ENCODE measurements around the gene UTS2B.

UTS2B gene

DNA sequence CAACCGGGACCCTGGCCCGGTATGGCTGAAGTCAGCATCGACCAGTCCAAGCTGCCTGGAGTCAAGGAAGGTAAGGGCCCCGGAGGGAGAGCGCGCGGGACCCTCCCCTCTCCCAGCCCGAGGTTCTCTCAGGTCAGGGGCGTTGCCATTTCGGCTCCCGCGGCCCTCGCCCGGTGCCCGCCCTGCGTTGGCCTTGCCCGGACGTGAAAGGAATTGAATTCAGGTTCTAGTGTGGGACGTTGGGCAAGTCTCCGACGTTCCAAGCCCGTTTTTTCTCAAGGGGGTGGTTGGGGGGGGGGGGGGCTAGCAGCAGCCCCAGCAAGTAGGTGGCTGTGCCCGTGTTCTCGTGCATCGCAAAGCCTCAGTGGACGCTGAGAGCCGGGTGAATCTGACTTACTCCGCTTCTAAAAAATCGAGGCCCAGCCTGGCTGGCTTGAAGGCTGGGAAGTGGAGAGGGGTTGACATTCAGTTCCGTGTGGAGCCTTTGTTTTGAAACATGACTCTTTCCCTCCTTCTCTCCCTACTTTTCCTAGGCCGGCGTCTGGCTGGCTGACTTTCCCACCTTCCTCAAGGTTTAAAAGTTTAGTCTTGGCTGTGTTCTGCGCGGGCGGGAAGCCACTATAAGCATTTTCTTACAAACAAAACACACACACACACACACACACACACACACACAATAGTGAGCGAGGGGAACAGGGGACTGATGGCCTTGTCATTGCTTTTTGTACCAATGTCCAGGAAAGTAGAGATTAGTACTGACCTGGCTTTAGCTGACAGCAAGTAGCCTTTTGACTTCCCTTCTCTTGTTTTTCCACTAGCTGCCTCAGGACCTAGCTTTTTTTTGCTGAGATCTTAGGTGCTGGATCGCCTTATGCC lies at the start of gene UTS2B:
UTS2B (minus strand) TSS at position 873 of the 876 bp plus-strand sequence. CDS start 48,337 bp downstream, outside the sequence.
- DNase-seq: peak in 1 of 2 donors; percentile 19

DNA sequence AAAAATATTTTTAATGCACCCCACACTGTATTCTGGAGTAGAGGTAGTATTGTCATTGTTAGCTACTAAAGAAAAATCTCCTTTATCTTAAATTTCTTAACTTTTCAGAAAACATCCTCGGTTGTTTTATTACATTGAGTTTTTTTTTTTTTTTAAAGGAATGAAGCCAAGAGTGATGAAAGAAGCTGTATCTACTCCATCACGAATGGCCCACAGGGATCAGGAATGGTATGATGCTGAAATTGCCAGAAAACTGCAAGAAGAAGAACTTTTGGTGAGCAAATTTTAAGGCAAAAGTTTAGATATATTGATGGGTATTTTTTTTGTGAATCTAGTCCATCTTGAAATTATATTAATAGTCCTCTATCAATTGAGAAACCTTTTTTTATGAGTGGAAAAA lies 49.7 kb upstream of the UTS2B start:
- no peak for DNase-seq

DNA sequence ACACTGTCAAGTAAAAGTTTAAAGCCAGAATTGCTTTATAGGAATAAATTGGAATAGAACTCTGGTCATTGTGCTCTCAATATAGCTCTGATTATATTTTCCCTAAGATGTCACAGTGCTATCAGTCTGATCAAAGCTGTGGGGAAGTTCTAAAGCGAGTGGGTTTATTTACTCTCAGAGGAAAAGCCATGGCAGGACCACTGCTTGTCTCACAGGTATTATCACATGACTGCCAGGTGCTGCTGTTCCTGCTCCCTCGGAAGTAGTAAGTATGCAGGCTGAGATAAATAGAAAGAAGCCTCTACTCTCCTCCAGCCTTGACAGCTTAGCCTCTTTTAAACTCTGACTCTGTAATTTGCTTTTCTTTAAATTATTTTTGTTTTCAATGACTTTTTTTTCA lies 49.1 kb upstream of the UTS2B start:
- DNase-seq: no peak

GRCh38 chr3:191378142-191378812 lies 48.0 kb upstream of the UTS2B start:
- DNase-seq: no peak

GRCh38 chr3:191376516-191377141 lies 46.3 kb upstream of the UTS2B start:
- no peak for DNase-seq

DNA sequence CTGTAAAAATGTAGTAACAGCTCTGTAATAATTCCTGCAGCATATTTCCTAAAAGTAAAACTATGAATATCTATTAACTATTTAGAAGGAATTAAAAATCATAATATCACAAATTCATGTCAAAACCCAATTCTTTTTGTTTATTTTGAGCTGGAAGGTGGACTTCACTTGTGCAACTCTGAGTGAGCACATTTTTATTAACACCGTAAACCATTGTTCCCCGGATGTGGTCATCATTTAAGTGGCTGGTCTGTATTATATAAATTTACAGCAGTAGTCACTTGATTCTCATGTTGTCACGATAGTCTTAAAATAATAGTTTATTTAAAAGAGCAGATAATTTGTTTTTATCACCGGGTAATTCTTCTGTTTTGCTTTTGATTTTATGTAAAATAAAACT lies 43.0 kb upstream of the UTS2B start:
- no peak for DNase-seq

- no peak for DNase-seq
These were observed 41.8 kb upstream of the UTS2B start for GRCh38 chr3:191372122-191372521.

GRCh38 chr3:191369616-191370010 lies 39.3 kb upstream of the UTS2B start:
- no peak for DNase-seq

DNA sequence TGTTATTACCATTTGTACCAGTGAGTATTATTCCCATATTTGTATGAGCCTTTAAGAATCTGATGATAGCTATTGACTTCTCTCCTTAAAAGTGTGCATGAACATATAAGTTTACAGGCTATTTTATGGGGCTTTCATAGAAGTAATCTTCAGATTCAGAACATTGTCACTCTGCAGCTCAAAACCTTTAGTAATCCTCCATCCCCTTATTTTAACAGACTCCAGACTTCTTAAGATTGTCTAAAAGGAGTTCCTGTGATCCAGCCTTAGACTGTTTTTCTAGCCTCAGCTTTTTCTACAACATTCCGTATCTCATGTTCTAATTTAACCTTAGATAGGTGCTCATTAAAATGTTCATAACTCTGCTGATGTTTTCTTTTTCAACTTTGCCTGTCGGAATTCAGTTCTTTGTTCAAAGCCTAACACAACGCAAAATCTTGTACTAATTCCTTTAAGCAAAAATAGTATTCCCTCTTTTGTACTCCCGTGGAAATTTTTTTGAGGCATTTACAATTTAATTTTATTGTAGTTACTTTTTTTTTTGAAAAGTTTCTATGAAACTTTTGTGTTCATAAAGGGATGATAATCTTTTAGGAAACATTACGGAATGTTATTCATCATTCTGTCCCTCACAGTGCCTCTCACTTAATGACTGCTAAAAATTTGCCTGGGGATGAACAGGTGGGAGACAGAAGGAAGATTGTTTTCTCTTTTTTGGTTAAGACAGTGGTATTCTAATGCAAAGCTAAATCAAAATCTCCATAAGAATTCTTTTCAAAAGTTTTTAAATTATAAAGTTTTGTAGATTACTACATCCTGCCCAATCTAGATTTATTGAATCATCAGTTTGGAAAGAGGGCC lies 38.7 kb upstream of the UTS2B start:
- no peak for DNase-seq

DNA sequence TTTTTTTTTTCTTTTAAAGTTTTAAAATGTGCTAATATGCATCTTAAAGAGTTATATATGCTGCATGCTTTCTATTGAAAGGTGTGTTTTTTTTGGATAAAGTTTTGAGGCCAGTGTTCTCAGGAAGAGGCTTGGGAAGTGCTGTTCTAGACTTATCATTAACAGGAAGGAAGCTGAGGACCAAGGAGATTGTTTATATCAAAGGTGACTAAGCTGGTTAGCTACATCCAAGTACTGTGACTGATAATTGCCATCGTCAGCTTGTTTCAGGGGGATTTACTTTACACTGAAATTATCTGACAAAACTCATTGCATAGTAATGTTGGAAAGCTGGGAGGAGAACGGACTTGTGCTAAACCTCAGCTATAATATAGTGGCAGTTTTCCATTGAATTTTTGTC lies 36.3 kb upstream of the UTS2B start:
- no peak for DNase-seq

GRCh38 chr3:191363221-191363620 lies 32.9 kb upstream of the UTS2B start:
- DNase-seq: no peak

- DNase-seq: no peak
These were observed 32.3 kb upstream of the UTS2B start for GRCh38 chr3:191362524-191363090.

DNA sequence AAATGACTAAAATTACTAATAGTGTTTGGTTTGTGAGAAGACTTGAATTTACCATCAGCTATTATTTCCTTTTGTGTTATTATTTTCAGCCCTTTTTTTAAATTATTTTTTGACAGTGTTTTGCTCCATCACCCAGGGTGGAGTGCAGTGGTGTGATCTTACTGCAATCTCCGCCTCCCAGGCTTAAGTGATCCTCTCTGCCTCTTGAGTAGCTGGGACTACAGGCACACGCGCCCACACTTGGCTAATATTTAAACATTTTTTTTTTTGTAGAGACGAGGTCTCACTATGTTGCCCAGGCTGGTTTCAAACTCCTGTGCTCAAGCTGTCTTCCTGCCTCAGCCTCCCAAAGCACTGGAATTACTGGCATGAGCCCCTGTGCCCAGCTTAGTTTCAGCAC lies 31.7 kb upstream of the UTS2B start:
- no peak for DNase-seq

GRCh38 chr3:191361456-191361855 lies 31.1 kb upstream of the UTS2B start:
- DNase-seq: no peak

GRCh38 chr3:191360620-191361019 lies 30.3 kb upstream of the UTS2B start:
- no peak for DNase-seq

GRCh38 chr3:191358929-191359328 lies 28.6 kb upstream of the UTS2B start:
- no peak for DNase-seq

DNA sequence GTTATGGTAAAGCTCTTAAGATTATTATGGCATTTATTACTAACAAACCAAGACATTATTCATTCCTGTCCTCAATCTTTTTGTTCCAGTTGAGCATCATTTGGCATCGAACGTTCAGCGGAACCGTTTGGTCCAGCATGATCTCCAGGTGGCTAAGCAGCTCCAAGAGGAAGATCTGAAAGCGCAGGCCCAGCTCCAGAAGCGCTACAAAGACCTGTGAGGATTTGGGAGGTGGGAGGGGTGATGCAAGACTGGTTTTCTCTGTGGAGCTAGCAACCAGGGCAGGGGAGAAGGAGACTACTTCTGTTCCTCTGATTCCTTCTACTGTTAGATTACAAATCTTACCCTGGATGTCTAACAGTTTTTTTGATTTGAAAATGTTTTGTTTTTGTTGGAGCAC lies 27.6 kb upstream of the UTS2B start:
- DNase-seq: no peak

DNA sequence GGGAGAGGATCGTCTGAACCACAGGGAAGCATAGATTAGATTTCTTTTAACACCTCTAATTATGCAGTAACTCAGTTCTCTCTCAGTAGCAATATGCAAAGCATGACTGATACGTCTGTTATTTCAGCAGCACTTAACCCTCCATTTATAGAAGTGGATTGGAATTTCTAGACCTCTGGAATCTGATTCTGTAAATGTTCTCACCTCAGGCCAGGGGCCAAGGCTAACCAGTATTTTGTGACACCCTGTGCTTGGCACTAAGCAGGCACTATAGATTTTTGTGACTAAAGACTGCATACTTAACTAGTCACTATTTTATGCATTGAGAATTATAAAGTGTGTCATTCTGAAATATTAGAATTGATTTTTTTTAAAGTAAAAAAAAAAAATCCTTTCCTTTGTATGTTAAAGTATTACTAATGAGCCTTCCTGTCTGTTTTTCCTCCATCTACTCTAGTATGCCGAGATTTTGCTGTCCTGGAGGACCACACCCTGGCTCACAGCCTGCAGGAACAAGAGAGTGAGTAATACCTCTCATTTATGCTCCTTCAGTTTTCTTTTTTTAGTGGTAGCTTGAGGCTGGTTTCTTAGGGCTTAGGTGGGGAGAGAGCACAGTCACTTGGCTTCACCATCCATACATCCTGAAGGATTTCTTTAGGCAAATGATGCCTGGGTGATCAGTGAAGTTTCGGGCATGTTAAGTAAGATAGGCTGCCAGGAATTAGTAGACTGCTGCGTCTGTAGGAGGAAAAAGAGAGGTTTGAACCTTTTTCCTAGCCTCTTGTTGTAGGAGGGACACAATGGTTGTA lies 26.5 kb upstream of the UTS2B start:
- DNase-seq: no peak

- DNase-seq: no peak
These were observed 25.1 kb upstream of the UTS2B start for GRCh38 chr3:191355406-191355805.

- no peak for DNase-seq
These were observed 22.9 kb upstream of the UTS2B start for GRCh38 chr3:191353022-191353777.

- no peak for DNase-seq
These were observed 21.7 kb upstream of the UTS2B start for GRCh38 chr3:191352014-191352413.

All from bone marrow (tissue), 2 donors.